GM21723 (cell line): ENCODE measurements around the gene JDP2.
"Not testable (repeated sequence)": the region's sequence is repeated elsewhere in the genome, so short reads cannot be mapped to it uniquely, and the experiment has no call there.

ENCODE experiments used
- ATAC-seq: cut with Tn5 transposase; IDR thresholded peaks from one replicate; pipeline ENCODE4 v1.9.1; 2021; ENCODE audit warnings: mild to moderate bottlenecking, moderate library complexity; ENCODE audit not compliant: unreplicated experiment

The JDP2 gene

DNA sequence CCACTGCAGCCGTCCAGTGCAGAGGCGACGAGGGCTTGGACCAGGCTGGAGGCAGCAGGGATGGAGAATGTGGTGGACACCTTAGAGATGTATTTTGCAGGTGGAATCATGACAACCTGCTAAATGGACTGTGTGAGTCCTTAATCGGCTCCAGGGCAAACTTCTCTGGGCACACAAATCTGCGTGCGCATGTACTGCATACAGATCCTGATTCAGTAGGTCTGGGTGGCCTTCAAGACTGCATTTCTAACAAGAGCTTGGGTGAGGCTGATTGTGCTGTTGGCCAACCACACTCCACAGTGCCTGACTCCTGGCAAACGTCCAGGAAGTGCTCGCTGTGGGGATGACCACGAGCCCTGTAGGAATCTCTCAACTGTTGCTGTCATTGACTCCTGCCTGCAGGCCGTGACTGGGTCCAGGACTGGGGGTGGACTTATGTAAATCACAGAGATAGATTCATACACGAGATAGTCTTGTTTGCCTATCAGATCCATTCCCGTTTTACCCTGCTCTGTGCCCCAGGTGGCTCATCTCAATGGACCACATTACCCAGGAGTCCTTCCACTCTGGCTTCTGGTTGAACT, 27.2 kb downstream of the JDP2 start:
- ATAC-seq: no peak

DNA sequence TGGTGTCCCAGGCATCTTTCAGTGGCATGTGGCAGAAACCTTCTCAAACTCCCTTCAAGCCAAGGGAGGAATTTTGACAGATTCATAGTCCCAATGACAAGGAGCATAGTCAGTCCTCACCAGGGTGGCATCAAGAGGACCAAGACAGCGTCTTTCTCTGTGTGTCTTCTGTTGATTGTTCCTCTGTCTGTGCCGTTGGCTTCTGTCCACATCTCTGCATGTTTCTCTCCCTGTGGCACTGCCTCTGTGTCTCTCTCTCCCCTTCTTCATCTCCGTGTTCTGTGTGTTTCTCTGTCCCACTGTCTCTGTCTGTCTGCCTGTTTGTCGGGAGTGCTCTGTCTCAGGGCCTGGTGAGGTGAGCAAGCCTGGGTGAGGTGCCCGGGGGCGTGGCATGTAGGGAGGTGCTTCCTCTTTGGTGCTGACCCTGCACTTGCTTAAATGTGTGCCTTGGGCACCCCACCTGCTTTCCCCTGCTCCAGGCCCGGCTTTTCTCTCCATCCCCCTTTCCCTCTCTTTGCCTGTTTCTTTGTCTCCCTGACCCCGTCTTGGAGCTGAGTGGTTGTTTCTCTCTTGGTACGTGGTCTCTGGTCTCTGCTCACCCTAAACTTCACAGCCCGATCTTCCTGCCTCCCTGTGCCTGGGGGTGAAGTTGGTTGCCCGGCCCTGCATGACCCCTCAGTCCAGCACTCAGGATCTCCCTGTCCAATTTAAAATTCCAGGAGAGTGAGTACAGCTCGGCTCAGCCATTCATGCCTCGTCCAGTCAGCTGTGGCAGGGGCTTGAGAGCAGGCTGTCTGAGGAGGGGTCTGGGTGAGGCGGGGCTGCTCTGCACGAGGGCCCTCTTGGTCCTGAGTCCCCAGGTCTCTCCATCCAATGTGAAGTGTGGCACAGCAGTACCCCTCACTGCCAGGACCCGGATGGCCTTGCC, 28.5 kb downstream of the JDP2 start:
- ATAC-seq: no peak

DNA sequence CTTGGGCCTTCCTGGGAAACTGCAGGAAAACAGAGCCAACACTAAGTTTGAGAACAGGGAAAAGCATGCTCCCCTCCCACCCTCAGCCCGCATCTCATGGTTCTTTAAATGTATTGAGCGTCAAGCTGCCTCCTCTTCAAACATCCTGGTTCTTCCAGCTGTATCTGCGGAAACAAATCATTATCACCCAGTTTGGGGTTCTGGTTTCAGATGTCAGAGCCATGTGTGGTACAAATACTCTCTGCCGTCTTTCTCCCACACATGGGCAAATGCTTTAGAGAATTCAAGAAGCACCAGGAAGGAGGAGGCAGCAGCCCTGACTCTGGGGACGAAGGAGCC, 29.1 kb downstream of the JDP2 start:
- ATAC-seq: no peak

DNA sequence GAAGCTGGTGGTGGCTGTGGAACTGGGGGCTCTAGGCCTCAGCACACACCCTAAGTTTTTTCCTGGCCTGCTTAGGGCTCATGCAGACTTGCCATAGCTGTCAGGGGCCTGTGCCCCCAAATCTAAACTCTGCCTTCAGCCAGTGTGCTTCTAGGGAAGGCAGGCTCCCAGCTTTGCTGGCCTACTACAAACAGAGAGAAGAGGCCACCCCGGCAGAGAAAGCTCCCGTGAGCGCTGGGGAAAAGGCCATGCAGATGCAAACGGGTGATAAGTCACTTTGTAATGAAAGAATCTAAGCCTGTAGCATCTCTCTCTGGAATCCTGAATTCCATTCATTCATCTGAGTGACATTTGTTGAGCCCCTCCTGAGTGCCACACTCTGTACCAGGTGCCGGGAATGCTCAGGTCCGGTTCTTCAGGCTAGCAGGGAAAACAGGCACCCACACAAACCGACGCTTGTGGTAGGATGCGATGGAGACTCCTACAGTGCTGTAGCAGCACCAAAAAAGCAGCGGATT, 29.9 kb downstream of the JDP2 start:
- ATAC-seq: no peak

DNA sequence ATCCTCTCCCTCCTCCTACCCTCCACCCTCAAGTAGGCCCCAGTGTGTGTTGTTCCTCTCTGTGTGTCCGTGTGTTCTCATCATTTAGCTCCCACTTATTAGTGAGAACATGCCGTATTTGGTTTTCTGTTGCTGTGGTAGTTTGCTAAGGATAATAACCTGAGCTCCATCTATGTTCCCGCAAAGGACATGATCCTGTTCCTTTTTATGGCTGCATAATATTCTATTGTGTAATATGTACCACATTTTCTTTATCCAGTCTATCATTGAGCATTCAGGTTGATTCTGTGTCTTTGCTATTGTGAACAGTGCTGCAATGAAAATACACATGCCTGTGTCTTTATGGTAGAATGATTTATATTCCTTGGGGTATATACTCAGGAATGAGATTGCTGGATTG, 30.5 kb downstream of the JDP2 start:
- no peak for ATAC-seq

DNA sequence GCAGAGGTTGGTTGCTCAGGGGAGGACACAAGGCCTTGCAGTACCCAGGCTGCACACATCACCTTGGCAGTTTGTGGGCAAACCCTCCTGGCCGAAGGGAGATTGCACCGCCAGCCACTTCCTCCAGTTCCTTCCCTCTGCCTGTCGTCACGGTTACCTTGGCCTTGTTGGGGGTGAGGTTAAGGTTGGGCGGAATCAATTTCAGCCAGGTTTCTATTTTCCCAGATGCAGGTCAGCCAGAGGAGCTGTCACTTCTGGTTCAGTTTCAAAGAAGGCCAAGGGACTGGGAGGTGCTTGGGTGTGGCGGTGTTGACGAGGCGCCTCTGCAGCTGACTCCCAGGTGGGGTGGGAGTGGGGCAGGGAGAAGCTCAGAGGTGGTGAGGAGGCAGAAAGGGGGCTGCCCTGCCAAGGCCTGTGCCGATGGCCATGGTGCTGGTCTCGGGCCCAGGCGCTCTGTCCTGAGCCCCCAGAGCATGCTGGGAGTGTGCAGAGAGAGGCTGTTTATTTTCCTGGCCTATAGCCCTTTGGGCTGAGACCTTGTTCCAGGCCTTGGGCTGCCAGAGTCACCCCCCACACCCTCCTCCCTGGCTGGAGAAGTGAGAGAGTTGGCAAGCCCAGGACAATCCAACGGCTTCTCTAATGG, 31.4 kb downstream of the JDP2 start:
- no peak for ATAC-seq

DNA sequence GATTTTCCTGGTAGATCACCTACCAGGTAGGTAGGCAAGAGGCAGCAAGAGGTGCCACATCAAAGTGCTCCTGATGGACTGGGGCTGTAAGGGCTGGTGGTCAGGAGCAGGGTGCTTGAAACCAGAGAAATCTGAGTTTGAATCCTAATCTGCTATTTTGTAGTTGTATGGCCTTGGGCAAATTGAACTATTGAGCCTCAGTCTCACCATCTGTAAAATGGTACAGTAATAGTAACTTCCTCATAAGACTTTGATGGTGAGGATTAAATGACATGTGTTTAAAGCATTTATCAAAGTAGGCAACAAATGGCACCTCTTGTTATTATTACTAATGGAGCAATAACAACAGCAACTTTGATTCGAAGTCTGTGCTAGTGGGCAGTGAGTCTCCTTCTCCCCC, 32.0 kb downstream of the JDP2 start:
- no peak for ATAC-seq

DNA sequence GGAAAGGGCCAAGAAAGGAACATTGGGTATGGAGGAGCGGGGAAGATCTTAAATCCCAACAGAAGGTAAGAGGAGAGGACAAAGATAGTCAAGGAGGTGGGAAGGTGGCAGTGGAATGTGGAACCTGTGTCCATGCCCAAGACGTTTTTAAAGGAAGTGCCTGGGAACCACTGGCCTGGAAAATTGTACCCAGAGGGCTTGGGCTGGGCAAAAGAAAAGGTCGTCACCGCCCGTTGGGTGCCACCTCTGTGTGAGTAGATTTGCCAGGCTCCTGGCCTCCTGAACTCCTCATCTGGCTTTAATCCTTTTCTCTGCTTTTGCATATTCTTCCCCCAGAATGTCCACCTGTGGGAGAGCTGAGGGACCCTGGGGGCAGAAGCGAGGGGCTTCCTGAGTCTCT, 32.6 kb downstream of the JDP2 start:
- ATAC-seq: no peak

DNA sequence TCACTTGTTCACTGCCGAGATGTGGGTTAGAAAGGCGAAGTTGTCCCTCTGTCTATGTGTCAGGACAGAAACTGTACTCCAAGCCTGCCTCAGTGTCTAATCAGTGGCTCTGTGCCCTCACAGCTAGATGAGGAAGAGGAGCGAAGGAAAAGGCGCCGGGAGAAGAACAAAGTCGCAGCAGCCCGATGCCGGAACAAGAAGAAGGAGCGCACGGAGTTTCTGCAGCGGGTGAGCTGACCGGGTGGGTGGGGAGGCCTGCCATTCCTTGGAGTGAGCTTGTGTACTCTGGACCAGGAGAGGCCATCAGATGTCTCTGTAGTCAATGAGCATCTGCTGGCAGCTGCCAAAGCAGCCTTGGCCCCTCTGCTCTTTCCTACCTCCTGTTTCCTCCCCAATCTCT, 33.5 kb downstream of the JDP2 start:
- ATAC-seq: no peak

DNA sequence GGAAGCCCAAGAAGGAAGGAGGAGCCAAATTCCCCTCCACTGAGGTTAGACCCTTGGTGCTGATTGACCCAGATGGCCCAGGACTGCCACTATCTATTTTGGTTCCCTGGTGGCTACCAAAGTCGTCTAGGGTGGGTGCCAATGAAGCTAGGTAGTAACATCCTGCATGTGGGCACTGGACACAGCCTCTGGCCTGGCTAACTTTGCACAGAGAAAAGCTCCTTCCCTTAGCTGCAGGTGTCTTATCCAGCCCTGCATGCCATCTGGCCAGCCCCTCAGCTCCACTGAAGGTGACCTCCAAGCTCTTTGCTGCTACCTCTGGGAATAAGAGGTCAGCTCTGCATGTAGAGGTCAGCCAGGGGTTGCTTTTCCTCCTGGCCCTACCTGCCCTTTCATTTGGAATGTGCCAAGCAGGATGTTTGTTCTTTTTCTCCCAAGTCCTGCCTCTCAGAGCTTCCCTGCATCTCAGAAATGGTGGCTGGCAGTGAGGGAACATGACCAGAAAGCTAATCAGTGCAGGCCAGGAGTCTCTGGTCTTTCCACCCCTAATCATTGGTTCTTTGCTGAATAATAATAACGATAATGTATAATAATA, 34.0 kb downstream of the JDP2 start:
- ATAC-seq: no peak

DNA sequence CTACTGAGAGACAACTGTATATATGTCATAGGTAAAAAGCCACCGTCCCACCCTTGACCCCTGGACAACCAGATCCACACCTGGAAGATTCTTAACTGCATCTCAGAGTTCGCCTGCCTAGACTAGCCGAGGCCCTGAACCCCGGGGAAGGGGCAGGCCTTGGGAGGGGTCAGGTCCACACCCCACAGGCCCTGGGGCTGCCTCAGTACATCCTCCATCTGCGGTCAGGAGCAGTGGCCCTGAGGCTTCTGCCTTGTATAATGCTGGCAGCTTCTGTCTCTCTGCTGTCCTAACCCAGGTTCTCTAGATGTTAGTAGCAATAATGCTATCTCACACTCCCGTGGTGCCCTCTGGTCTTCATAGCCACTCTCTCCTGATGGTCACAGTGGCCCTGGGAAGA, 36.8 kb downstream of the JDP2 start:
- no peak for ATAC-seq

DNA sequence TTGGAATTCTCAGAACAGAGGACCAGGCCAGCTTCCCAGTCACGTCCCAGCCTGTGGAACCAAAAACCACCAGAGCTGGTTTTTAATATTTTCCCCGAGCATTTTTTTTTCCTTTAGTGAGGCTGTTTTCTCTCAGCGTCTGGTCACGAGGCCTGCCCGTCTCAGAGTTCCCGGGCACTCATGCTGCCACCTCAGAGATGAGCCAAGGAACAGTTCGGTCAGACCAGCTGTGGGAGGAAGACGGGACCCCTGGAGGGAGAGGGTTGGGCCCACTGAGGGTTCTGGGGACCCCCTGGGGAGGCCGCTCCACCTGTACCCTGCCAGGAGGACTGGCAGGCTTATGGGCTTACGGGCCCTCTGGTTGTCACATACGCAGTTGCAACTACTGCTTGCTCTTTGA, 39.9 kb downstream of the JDP2 start:
- no peak for ATAC-seq

DNA sequence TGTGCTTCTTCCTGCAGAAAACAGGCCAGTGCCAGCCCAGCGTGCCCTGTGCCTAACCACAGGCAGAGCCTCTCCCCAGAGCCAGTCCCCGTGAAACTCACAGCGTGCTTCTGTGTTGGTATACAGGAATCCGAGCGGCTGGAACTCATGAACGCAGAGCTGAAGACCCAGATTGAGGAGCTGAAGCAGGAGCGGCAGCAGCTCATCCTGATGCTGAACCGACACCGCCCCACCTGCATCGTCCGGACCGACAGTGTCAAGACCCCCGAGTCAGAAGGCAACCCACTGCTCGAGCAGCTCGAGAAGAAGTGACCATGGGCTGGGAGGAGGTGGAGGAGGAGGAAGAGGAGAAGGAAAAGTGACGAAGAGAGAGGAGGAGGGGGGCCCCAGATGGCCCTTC, 41.3 kb downstream of the JDP2 start:
- no peak for ATAC-seq

DNA sequence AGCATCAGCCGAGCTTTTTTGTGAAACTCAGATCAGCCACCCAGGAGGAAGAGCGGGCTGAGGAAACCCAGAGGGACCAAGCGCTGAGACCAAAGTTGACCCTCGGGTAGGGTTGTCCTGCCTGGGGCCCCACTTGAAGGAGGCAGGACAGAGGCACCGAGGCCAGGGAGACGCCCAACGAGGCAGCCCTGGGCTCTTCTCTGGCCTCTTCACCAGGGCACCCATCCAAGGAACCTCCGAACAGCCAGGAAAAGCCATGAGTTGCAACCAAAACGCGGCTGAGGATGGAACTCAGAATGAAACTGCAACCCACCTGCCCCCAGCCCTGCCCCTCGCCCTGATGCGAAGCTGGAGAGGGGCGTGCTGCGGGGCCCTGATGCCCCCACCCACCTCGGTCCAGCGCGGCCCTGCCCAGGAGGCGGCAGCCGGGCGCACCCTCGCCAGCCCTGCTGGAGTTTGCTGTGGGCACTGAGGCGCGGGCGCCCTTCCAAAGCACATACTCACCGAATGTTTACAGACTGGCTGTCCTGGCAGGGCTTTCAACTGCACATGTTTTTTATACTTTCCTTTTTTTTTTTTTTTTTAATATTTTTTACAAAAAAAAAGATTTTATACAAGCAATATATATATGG, 41.9 kb downstream of the JDP2 start:
- ATAC-seq: no peak

DNA sequence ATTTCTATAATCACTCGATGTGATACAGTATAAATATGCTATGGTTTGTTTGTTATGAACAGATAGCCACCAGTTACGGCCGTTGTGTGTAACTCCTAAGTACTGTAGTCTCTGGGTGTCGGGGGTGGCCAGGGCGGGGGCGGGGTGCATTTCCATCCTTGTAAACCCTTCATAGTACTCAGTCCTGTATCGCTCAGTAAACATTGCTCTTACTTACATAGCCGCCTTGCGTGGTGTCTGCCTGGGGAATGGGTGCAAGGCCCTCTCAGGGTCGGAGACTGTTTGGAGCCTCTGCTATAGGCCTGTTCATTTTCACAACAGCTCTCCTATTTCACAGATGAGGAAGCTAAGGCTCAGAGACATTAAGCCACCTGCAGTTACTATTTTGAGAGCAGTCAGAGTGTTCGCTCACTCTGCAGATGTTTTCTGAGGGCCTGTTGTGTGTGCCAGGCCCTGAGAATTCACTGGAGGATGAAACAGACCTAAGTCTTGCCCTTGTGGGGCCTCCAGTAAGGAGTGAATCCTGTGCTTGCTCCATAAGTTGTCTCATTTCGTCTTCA, 42.5 kb downstream of the JDP2 start:
- no peak for ATAC-seq

DNA sequence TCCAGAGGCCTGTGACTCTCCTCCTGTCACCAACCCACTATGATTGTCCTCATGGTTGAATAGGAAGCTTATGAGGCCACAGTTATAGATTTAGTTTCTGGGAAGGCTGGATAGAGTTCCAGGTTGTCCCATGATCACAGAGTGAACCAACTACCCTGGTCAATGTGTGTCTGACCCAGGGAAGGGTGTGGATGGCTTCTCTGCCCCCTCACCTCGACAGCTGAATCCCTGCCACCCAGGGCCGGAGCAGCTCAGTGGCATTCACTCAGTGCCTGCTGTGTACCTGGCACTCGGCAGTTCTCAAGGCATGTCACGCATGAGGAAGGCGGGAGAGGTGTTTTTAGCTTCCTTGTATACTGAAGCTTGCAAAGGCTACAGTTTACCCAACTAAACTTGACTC, 43.2 kb downstream of the JDP2 start:
- ATAC-seq: no peak

DNA sequence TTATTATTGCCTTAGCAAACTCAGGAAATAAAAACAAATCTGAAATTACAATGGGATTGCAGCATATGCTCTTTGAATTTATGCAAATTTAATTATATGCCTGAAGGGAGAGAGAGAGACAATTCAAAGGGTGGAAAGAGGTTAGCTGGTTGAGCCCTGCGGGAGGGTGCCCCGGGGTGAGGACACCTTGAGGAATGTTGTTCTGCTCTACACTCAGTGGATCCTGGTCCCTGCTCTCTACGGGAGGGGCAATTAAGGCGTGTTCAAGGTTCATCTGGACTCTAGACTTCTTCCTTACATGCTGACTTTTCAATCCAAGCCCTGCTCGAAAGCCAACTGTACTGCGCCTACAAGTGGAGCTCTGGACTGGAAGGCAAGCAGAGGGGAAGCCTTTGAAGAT, 46.3 kb downstream of the JDP2 start:
- not testable (repeated sequence) for ATAC-seq

DNA sequence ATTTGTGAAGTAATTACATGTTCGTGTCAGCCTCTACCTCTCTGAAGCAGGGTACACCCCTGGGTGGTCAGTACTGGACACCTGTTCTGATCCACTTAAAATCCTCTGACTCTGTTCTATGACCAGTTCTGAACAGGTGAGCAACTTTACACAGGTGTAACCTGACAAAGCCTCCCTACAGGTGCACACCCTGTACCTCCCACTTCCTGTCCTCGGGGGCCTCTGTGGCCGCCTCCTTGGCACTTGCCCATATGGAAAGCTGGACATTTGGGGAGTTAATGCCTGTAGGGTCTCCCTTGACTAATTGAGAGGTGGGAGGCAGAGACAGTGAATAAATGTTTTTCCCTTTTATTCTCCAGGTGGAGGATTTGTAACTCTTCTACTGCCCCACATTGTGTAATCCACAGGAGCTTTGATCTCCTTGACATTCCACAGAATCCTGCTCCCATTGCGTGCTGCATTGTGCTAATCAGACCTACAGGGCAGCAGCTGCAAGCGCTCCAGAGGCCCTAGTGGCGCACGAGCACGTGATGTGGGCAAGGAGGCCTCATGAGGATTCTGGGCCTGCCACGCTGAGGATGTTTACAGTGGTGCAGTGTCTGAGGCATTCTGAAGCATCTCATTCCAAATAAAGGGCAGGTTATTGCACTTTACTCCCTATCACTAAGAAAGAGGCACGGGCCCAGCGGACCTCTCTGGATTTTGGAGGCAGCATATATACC, 48.6 kb downstream of the JDP2 start:
- ATAC-seq: no peak

DNA sequence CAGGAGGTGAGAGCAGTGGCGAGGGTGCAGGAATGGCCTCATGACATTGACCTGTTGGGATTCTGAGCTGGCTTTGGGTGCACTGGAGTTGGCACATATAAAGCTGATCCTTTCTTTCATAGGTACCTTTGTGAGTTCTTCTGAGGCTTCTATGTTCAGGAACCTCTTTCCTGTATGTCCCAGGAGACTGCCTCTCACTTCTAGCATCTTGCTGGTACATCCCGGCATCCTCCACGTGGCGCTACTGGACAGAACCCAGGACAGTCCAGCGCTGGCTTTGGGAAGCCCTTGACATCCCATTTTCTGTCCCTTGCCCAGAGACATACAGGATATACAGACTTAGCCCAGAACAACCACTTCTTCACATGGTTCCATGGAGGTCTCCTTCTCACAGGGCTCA, 50.1 kb downstream of the JDP2 start:
- ATAC-seq: no peak
